ENCODE data around the gene ANKRD7.
A peak's percentile ranks its signal among the peaks of the same experiment; 100 is the strongest.
"Not testable (repeated sequence)": the region's sequence is repeated elsewhere in the genome, so short reads cannot be mapped to it uniquely, and the experiment has no call there.

The ANKRD7 gene

DNA sequence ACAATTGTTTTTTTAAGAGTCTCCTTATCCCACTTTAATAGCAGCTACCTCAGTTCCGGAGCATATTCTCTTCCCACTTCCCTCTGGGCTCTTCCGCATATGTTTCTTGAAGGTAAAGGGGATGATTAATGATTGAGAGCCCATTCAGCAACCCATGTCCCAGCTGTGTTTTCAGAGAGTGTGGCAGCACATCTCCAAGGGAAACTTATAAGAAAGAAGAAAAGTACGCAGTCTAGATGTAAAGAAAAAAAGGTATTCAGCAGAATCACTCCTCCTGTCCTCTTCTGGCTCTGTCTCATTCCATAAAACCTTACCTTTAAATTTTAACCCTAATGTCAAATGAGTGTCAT is 9.7 kb upstream of the ANKRD7 start:
- TF ChIP-seq ZNF274 (IDR thresholded peaks at IDR 0.05; ENCODE audit: low read depth, low read length): no peak
- H3K4me3 ChIP-seq (ENCODE audit: low read length): peak overlapping the region; percentile 55; the same call in 1 of the 2 replicates

- no peak for TF ChIP-seq ZNF274 (IDR thresholded peaks at IDR 0.05; ENCODE audit: low read depth, low read length)
- H3K4me3 ChIP-seq (ENCODE audit: low read length): no peak overlapping the region
Observed at GRCh38 chr7:118217210-118217619, 7.3 kb upstream of the ANKRD7 start.

DNA sequence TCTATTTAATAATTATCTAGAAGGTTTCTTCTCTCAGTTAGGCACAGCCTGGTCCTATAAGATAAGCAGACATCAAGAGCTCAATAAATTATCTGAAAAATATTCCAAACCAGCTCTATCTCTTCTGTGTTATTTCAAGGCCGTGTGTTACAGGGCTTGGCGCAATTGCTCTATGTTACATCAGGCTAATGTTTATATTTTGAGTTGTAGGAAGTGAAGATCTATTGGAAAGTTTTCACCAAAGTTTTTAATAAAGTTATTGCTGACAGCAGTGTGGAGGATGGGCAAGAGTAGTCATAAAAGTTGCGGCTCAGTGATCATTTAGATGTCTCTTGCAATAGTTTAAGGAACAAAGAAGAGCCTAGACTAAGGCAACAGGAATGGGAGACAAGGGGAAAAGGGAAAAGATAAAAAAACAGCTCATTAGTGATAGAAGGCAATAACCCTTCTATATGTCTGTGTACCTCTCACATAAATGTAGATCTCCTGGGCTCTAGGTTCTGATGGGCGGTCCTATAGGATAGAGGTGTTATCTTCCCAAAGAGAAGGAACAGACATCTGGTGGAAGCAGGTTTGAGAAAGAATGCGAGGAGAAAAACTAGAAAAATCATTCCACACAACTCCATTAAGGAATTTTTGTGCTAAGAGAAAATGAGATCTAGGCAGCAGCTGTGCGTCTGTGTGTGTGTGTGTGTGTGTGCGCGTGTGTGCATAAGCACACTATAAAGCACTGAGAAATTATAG is 5.9 kb upstream of the ANKRD7 start:
- no peak for TF ChIP-seq ZNF274 (IDR thresholded peaks at IDR 0.05; ENCODE audit: low read depth, low read length)

DNA sequence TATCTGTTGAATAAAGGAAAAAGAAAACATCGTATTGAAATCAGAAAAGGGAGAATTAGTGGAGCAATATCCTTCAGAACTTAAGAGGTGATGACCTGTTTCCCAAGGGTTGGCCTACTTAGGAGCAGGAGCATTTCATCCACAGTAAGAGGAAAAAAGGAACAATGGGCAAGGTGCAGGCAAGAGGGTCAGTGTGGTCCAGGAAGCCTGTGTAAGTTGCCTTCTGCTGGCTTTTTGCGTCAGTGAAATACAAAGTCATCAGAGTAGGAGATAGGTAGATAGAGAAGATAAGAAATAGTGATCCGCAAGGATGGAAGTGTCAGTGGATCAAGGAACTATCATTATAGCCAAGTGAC is 5.4 kb upstream of the ANKRD7 start:
- H3K4me3 ChIP-seq (ENCODE audit: low read length): no peak overlapping the region
- TF ChIP-seq ZNF274 (IDR thresholded peaks at IDR 0.05; ENCODE audit: low read depth, low read length): no peak

More for the DNA sequence above, 5.9 kb upstream of the ANKRD7 start:
- no peak overlapping the region for H3K4me3 ChIP-seq (ENCODE audit: low read length)

GRCh38 chr7:118220583-118220982 is 3.9 kb upstream of the ANKRD7 start:
- TF ChIP-seq ZNF274 (IDR thresholded peaks at IDR 0.05; ENCODE audit: low read depth, low read length): no peak
- no peak overlapping the region for H3K4me3 ChIP-seq (ENCODE audit: low read length)

DNA sequence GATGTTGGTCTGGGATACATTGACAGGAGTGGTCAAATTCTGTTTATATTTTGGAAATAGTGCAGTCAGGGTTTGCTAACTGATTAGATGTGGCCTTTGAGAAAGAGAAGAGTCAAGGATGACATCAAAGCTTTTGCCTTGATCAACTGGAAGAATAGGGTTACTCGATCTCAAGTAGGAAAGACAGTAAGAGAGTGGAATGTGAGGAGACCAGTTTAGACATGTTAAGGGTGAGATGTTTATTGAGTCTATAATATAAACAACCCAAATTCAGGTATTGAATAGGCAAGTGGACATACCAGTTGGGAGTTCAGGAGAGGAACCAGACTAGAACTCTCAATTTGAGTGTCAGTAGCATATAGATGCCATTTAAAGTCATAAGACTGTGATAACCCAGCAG is 1.9 kb upstream of the ANKRD7 start:
- H3K4me3 ChIP-seq (ENCODE audit: low read length): no peak overlapping the region
- TF ChIP-seq ZNF274 (IDR thresholded peaks at IDR 0.05; ENCODE audit: low read depth, low read length): no peak

DNA sequence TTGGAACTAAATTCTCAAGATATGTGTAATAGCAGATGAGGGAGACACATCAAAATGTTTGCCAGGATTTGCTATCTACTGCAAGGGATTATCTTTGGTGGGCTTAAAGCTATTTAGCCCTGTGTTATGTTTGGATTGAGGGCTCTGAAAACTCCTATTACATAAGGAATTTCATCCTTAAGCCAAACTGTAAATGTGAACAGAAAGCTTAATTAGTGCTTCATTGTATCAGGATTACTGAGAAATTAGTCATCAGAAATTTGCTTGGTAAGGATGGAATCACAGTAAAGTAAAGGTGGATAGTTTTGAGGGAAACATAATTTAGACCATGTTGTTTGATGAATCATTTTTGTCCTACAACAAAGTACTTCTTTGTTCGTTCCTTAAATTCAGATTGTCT is 8.3 kb downstream of the ANKRD7 start:
- no peak overlapping the region for H3K4me3 ChIP-seq (ENCODE audit: low read length)
- TF ChIP-seq ZNF274 (IDR thresholded peaks at IDR 0.05; ENCODE audit: low read depth, low read length): no peak

- no peak overlapping the region for H3K4me3 ChIP-seq (ENCODE audit: low read length)
- TF ChIP-seq ZNF274 (IDR thresholded peaks at IDR 0.05; ENCODE audit: low read depth, low read length): no peak
Observed at GRCh38 chr7:118233799-118234198, 9.3 kb downstream of the ANKRD7 start.

DNA sequence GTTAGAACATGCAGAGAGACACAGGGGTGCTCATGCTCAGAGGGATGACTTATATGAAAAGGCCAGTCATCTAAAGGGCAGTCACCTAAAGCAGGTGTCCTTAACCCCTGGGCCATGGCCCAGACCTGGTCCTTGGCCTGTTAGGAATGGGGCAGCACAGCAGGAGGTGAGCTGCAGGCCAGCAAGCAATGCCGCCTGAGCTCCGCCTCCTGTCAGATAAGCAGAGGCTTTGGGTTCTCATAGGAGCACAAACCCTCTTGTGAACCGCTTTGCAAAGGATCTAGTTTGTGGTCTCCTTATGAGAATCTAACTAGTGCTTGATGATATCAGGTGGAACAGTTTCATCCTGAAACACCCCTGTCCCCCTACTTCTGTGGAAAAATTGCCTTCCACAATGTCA is 14.5 kb downstream of the ANKRD7 start:
- H3K4me3 ChIP-seq (ENCODE audit: low read length): no peak overlapping the region

GRCh38 chr7:118240320-118240719 is 15.8 kb downstream of the ANKRD7 start:
- H3K4me3 ChIP-seq (ENCODE audit: low read length): not testable (repeated sequence)

More for the DNA sequence above, 14.5 kb downstream of the ANKRD7 start:
- no peak for TF ChIP-seq ZNF274 (IDR thresholded peaks at IDR 0.05; ENCODE audit: low read depth, low read length)

- no peak overlapping the region for H3K4me3 ChIP-seq (ENCODE audit: low read length)
- no peak for TF ChIP-seq ZNF274 (IDR thresholded peaks at IDR 0.05; ENCODE audit: low read depth, low read length)
Observed at GRCh38 chr7:118243695-118244094, 19.2 kb downstream of the ANKRD7 start.

DNA sequence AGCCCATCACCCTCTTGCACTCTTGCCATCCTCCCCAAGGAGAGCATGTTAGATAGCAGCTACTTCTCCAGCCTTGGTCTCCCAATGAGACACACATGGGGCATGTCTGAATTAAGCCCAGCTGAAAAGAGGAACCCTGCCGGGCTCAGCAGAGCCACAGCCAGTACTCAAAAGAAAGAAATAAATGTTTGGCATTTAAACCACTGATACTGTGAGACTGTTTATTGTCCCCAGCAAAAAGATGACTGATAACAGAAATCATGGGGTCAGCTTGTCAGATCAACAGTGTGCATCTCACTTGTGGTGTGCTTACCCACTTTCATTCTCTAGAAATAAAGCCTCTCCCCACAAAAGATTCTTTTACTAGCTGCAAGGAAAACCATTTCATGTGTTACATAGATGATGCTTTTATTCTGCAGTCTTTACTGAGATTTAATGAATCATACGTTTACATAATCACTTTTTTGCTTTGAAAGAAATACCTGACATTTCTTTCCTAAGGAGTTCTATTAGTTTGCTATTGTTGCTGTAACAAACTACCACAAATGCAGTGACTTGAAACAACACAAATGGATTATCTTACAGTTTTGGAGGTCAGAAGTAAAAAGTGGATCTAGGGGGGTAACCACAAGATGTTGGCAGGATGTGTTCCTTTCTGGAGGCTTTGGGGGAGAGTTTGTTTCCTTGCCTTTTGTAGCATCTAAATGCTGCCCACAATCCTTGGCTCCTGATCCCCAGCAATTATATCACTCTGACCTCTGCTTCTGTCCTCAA is 20.9 kb downstream of the ANKRD7 start:
- no peak for TF ChIP-seq ZNF274 (IDR thresholded peaks at IDR 0.05; ENCODE audit: low read depth, low read length)

DNA sequence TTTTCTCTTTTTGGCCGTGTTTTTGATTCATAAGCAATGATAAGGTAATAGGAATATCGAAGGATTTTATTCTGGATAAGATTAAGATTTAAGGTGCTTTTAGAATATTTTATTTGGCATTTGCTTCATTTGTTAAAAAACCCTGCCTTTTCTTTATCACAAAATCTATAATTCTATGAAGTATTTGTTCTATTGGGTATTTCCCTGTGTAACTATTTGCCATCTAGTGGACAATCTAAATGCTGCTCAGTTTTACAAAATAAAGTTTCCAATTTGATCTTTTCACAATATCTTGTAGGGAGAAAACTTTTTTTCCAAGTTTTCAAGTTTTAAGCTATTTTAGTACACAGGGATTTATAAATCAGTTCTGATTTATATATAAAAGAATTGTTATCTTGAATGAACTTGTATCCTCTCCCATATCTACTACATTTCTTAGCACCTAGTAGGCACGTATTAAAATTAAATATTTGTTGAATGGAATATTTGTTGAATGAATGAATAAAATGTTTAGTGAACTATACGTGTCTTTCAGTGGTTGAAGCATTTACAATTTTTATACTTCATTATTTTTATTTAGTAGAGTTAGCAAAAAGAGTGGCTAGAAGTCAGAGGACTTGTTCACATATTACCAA is 26.5 kb downstream of the ANKRD7 start:
- H3K4me3 ChIP-seq (ENCODE audit: low read length): no peak overlapping the region
- TF ChIP-seq ZNF274 (IDR thresholded peaks at IDR 0.05; ENCODE audit: low read depth, low read length): no peak

More for the DNA sequence above, 20.9 kb downstream of the ANKRD7 start:
- H3K4me3 ChIP-seq (ENCODE audit: low read length): no peak overlapping the region

- TF ChIP-seq ZNF274 (IDR thresholded peaks at IDR 0.05; ENCODE audit: low read depth, low read length): no peak
- no peak overlapping the region for H3K4me3 ChIP-seq (ENCODE audit: low read length)
Observed at GRCh38 chr7:118252087-118252486, 27.6 kb downstream of the ANKRD7 start.

- no peak for TF ChIP-seq ZNF274 (IDR thresholded peaks at IDR 0.05; ENCODE audit: low read depth, low read length)
- H3K4me3 ChIP-seq (ENCODE audit: low read length): no peak overlapping the region
Observed at GRCh38 chr7:118259115-118259514, 34.6 kb downstream of the ANKRD7 start.

Data from GM08714 (cell line).